IPS DF 6.9 (cell line): ENCODE data around the gene COL19A1.

Experiments used
- DNase-seq: peaks from one replicate; pipeline ENCODE4 v3.0.0-alpha.2; 2013; ENCODE audit warnings: low read depth, low spot score
- H3K27ac ChIP-seq: one replicate; pipeline ENCODE4 v1.5.1; 2013; ENCODE audit warnings: low read length, control low read depth
- H3K27me3 ChIP-seq: 2 replicates; pipeline ENCODE4 v1.6.1; 2013; ENCODE audit warnings: mild to moderate bottlenecking, low read length; ENCODE audit not compliant: control insufficient read depth, insufficient read depth
- H3K36me3 ChIP-seq: 2 replicates; pipeline ENCODE4 v1.6.1; 2013; ENCODE audit warnings: low read length; ENCODE audit not compliant: control insufficient read depth, insufficient read depth
- H3K4me1 ChIP-seq: 2 replicates; pipeline ENCODE4 v1.6.1; 2013; ENCODE audit warnings: low read length; ENCODE audit not compliant: control insufficient read depth, insufficient read depth
- H3K4me3 ChIP-seq: 2 replicates; pipeline ENCODE4 v1.5.1; 2013; ENCODE audit warnings: mild to moderate bottlenecking, low read length
- H3K9me3 ChIP-seq: 2 replicates; pipeline ENCODE4 v1.6.1; 2013; ENCODE audit warnings: low read length, inconsistent platforms; ENCODE audit not compliant: control insufficient read depth, insufficient read depth
- WGBS: extraction: QIAGEN DNeasy Blood & Tissue Kit; methylation state at CpG from one replicate; pipeline ENCODE4 v1.1.7; 2013; ENCODE audit warnings: mixed read lengths, missing lambda C conversion rate; ENCODE audit not compliant: insufficient read length, insufficient coverage; 5-methylcytosine and 5-hydroxymethylcytosine counted together

COL19A1 gene

DNA sequence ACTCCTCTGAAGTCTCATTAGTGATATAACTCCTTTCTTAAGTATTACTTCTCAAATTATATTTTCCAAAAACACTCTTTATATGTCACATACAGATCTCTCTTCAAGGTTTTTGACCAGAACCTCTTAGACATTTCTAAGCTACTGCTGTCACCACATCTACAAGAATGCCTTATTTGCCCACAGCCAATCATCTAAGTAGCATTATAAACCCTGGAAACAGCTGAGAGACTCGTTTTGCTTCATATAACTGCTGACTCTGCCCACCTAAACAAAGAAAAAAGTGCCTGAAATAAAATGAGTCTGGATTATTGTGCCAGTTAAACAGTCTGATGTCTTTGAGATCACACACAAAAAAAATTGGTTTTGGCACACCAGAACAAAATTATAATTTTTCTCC is 270.6 kb downstream of the COL19A1 start:
- no peaks in the 10 kb centered on the region for H3K27me3 ChIP-seq
- H3K4me3 ChIP-seq, result no peak overlapping the region
- H3K27ac ChIP-seq, result no peak overlapping the region
- no peaks in the 10 kb centered on the region for H3K9me3 ChIP-seq
- DNase-seq, result no peak
- no CpG with 5 or more reads among the region's 1 CpG for WGBS
- H3K36me3 ChIP-seq, result no peaks in the 10 kb centered on the region
- H3K4me1 ChIP-seq, result no peaks in the 10 kb centered on the region

- no peak overlapping the region for H3K4me3 ChIP-seq
- no peaks in the 10 kb centered on the region for H3K27me3 ChIP-seq
- H3K9me3 ChIP-seq, result no peaks in the 10 kb centered on the region
- H3K4me1 ChIP-seq, result no peaks in the 10 kb centered on the region
- H3K27ac ChIP-seq, result no peak overlapping the region
- H3K36me3 ChIP-seq, result no peaks in the 10 kb centered on the region
- no peak for DNase-seq
- no CpG with 5 or more reads among the region's 2 CpGs for WGBS
Observed at GRCh38 chr6:70140496-70140895, 274.1 kb downstream of the COL19A1 start.

- H3K36me3 ChIP-seq, result no peaks in the 10 kb centered on the region
- no peaks in the 10 kb centered on the region for H3K9me3 ChIP-seq
- no peak overlapping the region for H3K4me3 ChIP-seq
- DNase-seq, result no peak
- no CpG with 5 or more reads among the region's 4 CpGs for WGBS
- no peak overlapping the region for H3K27ac ChIP-seq
- no peaks in the 10 kb centered on the region for H3K27me3 ChIP-seq
- no peaks in the 10 kb centered on the region for H3K4me1 ChIP-seq
Observed at GRCh38 chr6:70142034-70142433, 275.7 kb downstream of the COL19A1 start.

DNA sequence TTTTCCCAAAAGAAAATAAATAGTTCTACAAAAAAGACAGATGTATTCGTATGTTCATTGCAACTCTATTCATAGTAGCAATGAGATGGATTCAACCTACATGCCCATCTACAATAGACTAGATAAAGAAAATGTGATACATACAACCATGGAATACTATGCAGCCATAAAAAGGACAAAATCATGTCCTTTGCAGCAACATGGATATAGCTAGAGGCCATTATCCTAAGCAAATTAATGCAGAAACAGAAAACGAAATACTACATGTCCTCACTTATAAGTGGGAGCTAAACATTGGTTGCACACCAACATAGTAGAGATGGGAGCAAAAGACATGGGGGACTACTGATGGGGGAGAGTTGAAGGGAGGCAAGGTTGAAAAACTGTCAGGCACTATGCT is 278.8 kb downstream of the COL19A1 start:
- DNase-seq, result no peak
- no peaks in the 10 kb centered on the region for H3K4me1 ChIP-seq
- no peaks in the 10 kb centered on the region for H3K27me3 ChIP-seq
- no peak overlapping the region for H3K27ac ChIP-seq
- H3K4me3 ChIP-seq, result no peak overlapping the region
- no CpG with 5 or more reads among the region's 2 CpGs for WGBS
- no peaks in the 10 kb centered on the region for H3K36me3 ChIP-seq
- H3K9me3 ChIP-seq, result no peaks in the 10 kb centered on the region

- Histone ChIP-seq H3K9me3 (no peaks in the 10 kb centered on the region), H3K27me3 (no peaks in the 10 kb centered on the region), H3K27ac (no peak overlapping the region), H3K36me3 (no peaks in the 10 kb centered on the region), H3K4me1 (no peaks in the 10 kb centered on the region), H3K4me3 (no peak overlapping the region)
- no peak for DNase-seq
- WGBS, result no CpG with 5 or more reads among the region's 6 CpGs
Observed at GRCh38 chr6:70149209-70149788, 282.9 kb downstream of the COL19A1 start.

GRCh38 chr6:70150521-70150920 is 284.2 kb downstream of the COL19A1 start:
- no peak overlapping the region for H3K4me3 ChIP-seq
- WGBS, result no CpG with 5 or more reads among the region's 4 CpGs
- no peaks in the 10 kb centered on the region for H3K27me3 ChIP-seq
- no peaks in the 10 kb centered on the region for H3K9me3 ChIP-seq
- H3K4me1 ChIP-seq, result no peaks in the 10 kb centered on the region
- no peak for DNase-seq
- no peaks in the 10 kb centered on the region for H3K36me3 ChIP-seq
- H3K27ac ChIP-seq, result no peak overlapping the region

DNA sequence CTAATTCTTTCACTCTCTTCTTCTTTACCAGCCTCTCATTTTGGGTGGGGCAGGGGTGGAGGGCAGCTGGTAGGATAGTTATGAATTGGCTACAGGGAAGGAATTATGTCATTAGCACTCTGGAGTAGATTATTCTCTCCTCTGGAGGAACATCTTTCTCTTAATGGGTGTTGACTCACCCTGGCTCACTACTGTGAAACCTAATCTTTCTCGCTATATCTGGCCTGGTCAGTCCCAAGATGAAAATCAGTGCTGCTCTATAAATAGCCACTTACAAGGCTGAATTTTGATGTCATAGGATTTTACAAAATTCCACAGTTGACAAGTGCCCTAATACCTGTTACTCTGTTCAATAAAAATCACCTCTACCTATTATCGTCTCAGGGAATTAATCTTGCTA is 285.3 kb downstream of the COL19A1 start:
- Histone ChIP-seq H3K4me3 (no peak overlapping the region), H3K4me1 (no peaks in the 10 kb centered on the region), H3K9me3 (no peaks in the 10 kb centered on the region), H3K27ac (no peak overlapping the region), H3K27me3 (no peaks in the 10 kb centered on the region), H3K36me3 (no peaks in the 10 kb centered on the region)
- DNase-seq, result no peak
- no CpG with 5 or more reads among the region's 2 CpGs for WGBS

- H3K4me3 ChIP-seq, result no peak overlapping the region
- H3K27ac ChIP-seq, result no peak overlapping the region
- H3K27me3 ChIP-seq, result no peaks in the 10 kb centered on the region
- H3K36me3 ChIP-seq, result no peaks in the 10 kb centered on the region
- no peak for DNase-seq
- WGBS, result no CpG with 5 or more reads among the region's 6 CpGs
- H3K9me3 ChIP-seq, result no peaks in the 10 kb centered on the region
- H3K4me1 ChIP-seq, result no peaks in the 10 kb centered on the region
Observed at GRCh38 chr6:70152786-70153185, 286.4 kb downstream of the COL19A1 start.

- no peaks in the 10 kb centered on the region for H3K27me3 ChIP-seq
- no peak overlapping the region for H3K4me3 ChIP-seq
- no peaks in the 10 kb centered on the region for H3K36me3 ChIP-seq
- no peak overlapping the region for H3K27ac ChIP-seq
- no peaks in the 10 kb centered on the region for H3K9me3 ChIP-seq
- H3K4me1 ChIP-seq, result no peaks in the 10 kb centered on the region
- no CpG with 5 or more reads among the region's 1 CpG for WGBS
- no peak for DNase-seq
Observed at GRCh38 chr6:70157086-70157485, 290.7 kb downstream of the COL19A1 start.

- DNase-seq, result no peak
- Histone ChIP-seq H3K27me3 (no peaks in the 10 kb centered on the region), H3K36me3 (no peaks in the 10 kb centered on the region), H3K27ac (no peak overlapping the region), H3K4me3 (no peak overlapping the region), H3K9me3 (no peaks in the 10 kb centered on the region), H3K4me1 (no peaks in the 10 kb centered on the region)
- no CpG with 5 or more reads among the region's 1 CpG for WGBS
Observed at GRCh38 chr6:70160276-70160675, 293.9 kb downstream of the COL19A1 start.

- no peak overlapping the region for H3K4me3 ChIP-seq
Observed at GRCh38 chr6:70162972-70163371, 296.6 kb downstream of the COL19A1 start.

More at GRCh38 chr6:70162972-70163371, 296.6 kb downstream of the COL19A1 start:
- no peak for DNase-seq
- no peaks in the 10 kb centered on the region for H3K27me3 ChIP-seq
- no peaks in the 10 kb centered on the region for H3K36me3 ChIP-seq
- no peaks in the 10 kb centered on the region for H3K9me3 ChIP-seq
- H3K27ac ChIP-seq, result no peak overlapping the region
- H3K4me1 ChIP-seq, result no peaks in the 10 kb centered on the region
- no CpG with 5 or more reads among the region's 3 CpGs for WGBS
